Measurements from ENCODE around the gene ZC3H4. TPM values are rescaled to one million over a fixed set of nuclear protein-coding genes. Genes with fewer than 3 reads are reported as not detected.

The ZC3H4 gene
- total and polyA plus RNA-seq, 2 donors (not counting 3 experiments of a cell fraction or from before 2014, with no cell fraction given), result 6.2 to 63.9 TPM

DNA sequence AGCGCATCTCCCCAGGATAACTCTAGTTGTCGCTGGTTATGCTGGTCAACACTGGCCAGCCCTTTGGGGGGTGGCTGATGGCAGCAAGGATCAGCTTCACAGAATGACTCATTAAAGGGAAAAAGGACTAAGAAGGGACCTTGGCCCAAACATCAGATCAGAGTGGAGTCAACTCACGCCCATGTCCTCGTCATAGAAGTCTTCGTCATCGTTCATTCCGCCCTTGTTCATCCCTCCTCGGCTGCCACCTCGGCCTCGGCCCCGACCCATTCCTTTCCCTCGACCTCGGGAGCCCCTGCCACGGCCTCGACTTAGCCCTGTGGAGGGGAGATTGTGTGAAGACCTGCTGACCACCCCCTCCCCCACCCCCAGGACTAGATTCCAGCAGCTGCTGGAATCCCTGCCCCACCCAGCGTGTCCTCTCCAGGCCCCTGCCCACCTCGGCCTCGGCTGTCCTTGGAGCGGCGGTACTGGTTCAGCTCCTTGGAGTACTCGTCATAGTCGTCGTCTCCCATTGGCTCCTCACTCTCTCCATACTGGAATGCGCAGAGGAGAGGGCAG, 28.6 kb downstream of the ZC3H4 start:
- DNase-seq (ENCODE audit: low read depth, low spot score) (no peak), FAIRE-seq (no peak)
- Histone ChIP-seq H3K9me1 (replicated peaks; ENCODE audit: control insufficient read depth, extremely low read depth, insufficient read depth, low read length) (no peaks in the 10 kb centered on the region), H2AFZ (ENCODE audit: low read depth, low read length) (no peak overlapping the region), H3K36me3 (ENCODE audit: control insufficient read depth in 2 of 2, extremely low read depth in 1 of 2, insufficient read depth in 2 of 2, low read length in 2 of 2) (peaks cover 19 to 57% of the 10 kb centered on the region in 2 experiments), H3K27me3 (ENCODE audit: control insufficient read depth in 2 of 2, insufficient read depth in 2 of 2, low read length in 2 of 2) (no peaks in the 10 kb centered on the region), H3K4me1 (ENCODE audit: control insufficient read depth, extremely low read depth, insufficient read depth, low read length) (no peaks in the 10 kb centered on the region), H3K9ac (replicated peaks; ENCODE audit: extremely low read depth, insufficient read depth, low read length) (no peak overlapping the region), H3K27ac (ENCODE audit: insufficient read depth, low read depth, low read length) (no peak overlapping the region), H3K9me3 (replicated peaks; ENCODE audit: control insufficient read depth, insufficient read depth, low read length) (no peaks in the 10 kb centered on the region), H3K4me3 (replicated peaks in 1 of 3; ENCODE audit: insufficient read depth in 1 of 3, low read depth in 1 of 3, low read length in 3 of 3) (no peak overlapping the region), H3K79me2 (ENCODE audit: control insufficient read depth, insufficient read depth, low read length) (no peaks in the 10 kb centered on the region), H4K20me1 (replicated peaks; ENCODE audit: control insufficient read depth, extremely low read depth, insufficient read depth, low read length) (no peaks in the 10 kb centered on the region), H3K4me2 (ENCODE audit: insufficient read depth, low read length) (no peak overlapping the region)
- intact Hi-C loops (cut with micrococcal nuclease), result no loop called here
- CTCF ChIA-PET, result no interaction called here
- POLR2A ChIA-PET, result no interaction called here
- dilution Hi-C loops (cut with MboI; ENCODE audit: extremely low pct_ligation_motif_present, low sequenced_read_pairs), result no loop called here
- no peak for TF ChIP-seq EZH2 (IDR thresholded peaks at IDR 0.05; ENCODE audit: borderline replicate concordance, low read depth, low read length, severe bottlenecking)
- no peak for TF ChIP-seq POLR2AphosphoS5 (IDR thresholded peaks at IDR 0.05; ENCODE audit: insufficient read depth, low read depth, low read length)
- no peak for TF ChIP-seq GATA2 (IDR thresholded peaks at IDR 0.05; ENCODE audit: insufficient read depth, insufficient read length, low read depth, low read length)
- TF ChIP-seq, protein P1, sequence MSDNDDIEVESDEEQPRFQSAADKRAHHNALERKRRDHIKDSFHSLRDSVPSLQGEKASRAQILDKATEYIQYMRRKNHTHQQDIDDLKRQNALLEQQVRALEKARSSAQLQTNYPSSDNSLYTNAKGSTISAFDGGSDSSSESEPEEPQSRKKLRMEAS (IDR thresholded peaks at IDR 0.05; ENCODE audit: insufficient read depth, insufficient read length), result no peak
- TF ChIP-seq MYC (IDR thresholded peaks at IDR 0.05; ENCODE audit: low read depth, low read length), result no peak
- TF ChIP-seq JUN (IDR thresholded peaks at IDR 0.05; ENCODE audit: borderline replicate concordance, insufficient read depth, insufficient read length, low read depth), result no peak
- TF ChIP-seq POLR2A (IDR thresholded peaks at IDR 0.05; ENCODE audit: low read depth, low read length), result no peak
- TF ChIP-seq FOS (IDR thresholded peaks at IDR 0.05; ENCODE audit: borderline replicate concordance, insufficient read depth, low read length), result no peak
- BruUV-seq (replicated peaks), result no TSS peak

GRCh38 chr19:47082493-47082892, 31.1 kb downstream of the ZC3H4 start:
- intact Hi-C loops (cut with micrococcal nuclease), result no loop called here

More at GRCh38 chr19:47082493-47082892, 31.1 kb downstream of the ZC3H4 start:
- Histone ChIP-seq H2AFZ (ENCODE audit: low read depth, low read length) (no peak overlapping the region), H3K4me1 (ENCODE audit: control insufficient read depth, extremely low read depth, insufficient read depth, low read length) (no peaks in the 10 kb centered on the region), H3K79me2 (ENCODE audit: control insufficient read depth, insufficient read depth, low read length) (no peaks in the 10 kb centered on the region), H3K36me3 (ENCODE audit: control insufficient read depth in 2 of 2, extremely low read depth in 1 of 2, insufficient read depth in 2 of 2, low read length in 2 of 2) (peaks cover 16 to 50% of the 10 kb centered on the region in 2 experiments), H3K9me3 (replicated peaks; ENCODE audit: control insufficient read depth, insufficient read depth, low read length) (no peaks in the 10 kb centered on the region), H3K4me3 (replicated peaks in 1 of 3; ENCODE audit: insufficient read depth in 1 of 3, low read depth in 1 of 3, low read length in 3 of 3) (no peak overlapping the region), H3K27ac (ENCODE audit: insufficient read depth, low read depth, low read length) (no peak overlapping the region), H4K20me1 (replicated peaks; ENCODE audit: control insufficient read depth, extremely low read depth, insufficient read depth, low read length) (no peaks in the 10 kb centered on the region), H3K9me1 (replicated peaks; ENCODE audit: control insufficient read depth, extremely low read depth, insufficient read depth, low read length) (no peaks in the 10 kb centered on the region), H3K9ac (replicated peaks; ENCODE audit: extremely low read depth, insufficient read depth, low read length) (no peak overlapping the region), H3K27me3 (ENCODE audit: control insufficient read depth in 2 of 2, insufficient read depth in 2 of 2, low read length in 2 of 2) (no peaks in the 10 kb centered on the region), H3K4me2 (ENCODE audit: insufficient read depth, low read length) (no peak overlapping the region)
- dilution Hi-C loops (cut with MboI; ENCODE audit: extremely low pct_ligation_motif_present, low sequenced_read_pairs), result no loop called here
- ChIA-PET CTCF (interaction anchor here (1.4 to 5.3 kb wide), 2 partner anchors 44 to 69 kb away, joined by 5 to 110 read pairs; no protein-coding TSS in a partner anchor), POLR2A (interaction anchor here (0.7 kb wide), 1 partner anchor 1656 kb away, joined by 5 read pairs; no protein-coding TSS in a partner anchor)
- DNase-seq (ENCODE audit: low read depth, low spot score) (no peak), FAIRE-seq (no peak)
- TF ChIP-seq POLR2A (IDR thresholded peaks at IDR 0.05; ENCODE audit: low read depth, low read length), result no peak
- TF ChIP-seq GATA2 (IDR thresholded peaks at IDR 0.05; ENCODE audit: insufficient read depth, insufficient read length, low read depth, low read length), result no peak
- TF ChIP-seq FOS (IDR thresholded peaks at IDR 0.05; ENCODE audit: borderline replicate concordance, insufficient read depth, low read length), result no peak
- no peak for TF ChIP-seq JUN (IDR thresholded peaks at IDR 0.05; ENCODE audit: borderline replicate concordance, insufficient read depth, insufficient read length, low read depth)
- TF ChIP-seq EZH2 (IDR thresholded peaks at IDR 0.05; ENCODE audit: borderline replicate concordance, low read depth, low read length, severe bottlenecking), result no peak
- TF ChIP-seq POLR2AphosphoS5 (IDR thresholded peaks at IDR 0.05; ENCODE audit: insufficient read depth, low read depth, low read length), result no peak
- TF ChIP-seq, protein P2, sequence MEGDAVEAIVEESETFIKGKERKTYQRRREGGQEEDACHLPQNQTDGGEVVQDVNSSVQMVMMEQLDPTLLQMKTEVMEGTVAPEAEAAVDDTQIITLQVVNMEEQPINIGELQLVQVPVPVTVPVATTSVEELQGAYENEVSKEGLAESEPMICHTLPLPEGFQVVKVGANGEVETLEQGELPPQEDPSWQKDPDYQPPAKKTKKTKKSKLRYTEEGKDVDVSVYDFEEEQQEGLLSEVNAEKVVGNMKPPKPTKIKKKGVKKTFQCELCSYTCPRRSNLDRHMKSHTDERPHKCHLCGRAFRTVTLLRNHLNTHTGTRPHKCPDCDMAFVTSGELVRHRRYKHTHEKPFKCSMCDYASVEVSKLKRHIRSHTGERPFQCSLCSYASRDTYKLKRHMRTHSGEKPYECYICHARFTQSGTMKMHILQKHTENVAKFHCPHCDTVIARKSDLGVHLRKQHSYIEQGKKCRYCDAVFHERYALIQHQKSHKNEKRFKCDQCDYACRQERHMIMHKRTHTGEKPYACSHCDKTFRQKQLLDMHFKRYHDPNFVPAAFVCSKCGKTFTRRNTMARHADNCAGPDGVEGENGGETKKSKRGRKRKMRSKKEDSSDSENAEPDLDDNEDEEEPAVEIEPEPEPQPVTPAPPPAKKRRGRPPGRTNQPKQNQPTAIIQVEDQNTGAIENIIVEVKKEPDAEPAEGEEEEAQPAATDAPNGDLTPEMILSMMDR (IDR thresholded peaks at IDR 0.05; ENCODE audit: extremely low read depth in 1 of 2, insufficient read depth in 1 of 2, low read depth in 1 of 2, low read length in 2 of 2), result no peak
- TF ChIP-seq, protein P1 (IDR thresholded peaks at IDR 0.05; ENCODE audit: insufficient read depth, insufficient read length), result no peak
- no peak for TF ChIP-seq MYC (IDR thresholded peaks at IDR 0.05; ENCODE audit: low read depth, low read length)
- no TSS peak for BruUV-seq (replicated peaks)
